Measurements from ENCODE around the gene AGAP1.

The AGAP1 gene

DNA sequence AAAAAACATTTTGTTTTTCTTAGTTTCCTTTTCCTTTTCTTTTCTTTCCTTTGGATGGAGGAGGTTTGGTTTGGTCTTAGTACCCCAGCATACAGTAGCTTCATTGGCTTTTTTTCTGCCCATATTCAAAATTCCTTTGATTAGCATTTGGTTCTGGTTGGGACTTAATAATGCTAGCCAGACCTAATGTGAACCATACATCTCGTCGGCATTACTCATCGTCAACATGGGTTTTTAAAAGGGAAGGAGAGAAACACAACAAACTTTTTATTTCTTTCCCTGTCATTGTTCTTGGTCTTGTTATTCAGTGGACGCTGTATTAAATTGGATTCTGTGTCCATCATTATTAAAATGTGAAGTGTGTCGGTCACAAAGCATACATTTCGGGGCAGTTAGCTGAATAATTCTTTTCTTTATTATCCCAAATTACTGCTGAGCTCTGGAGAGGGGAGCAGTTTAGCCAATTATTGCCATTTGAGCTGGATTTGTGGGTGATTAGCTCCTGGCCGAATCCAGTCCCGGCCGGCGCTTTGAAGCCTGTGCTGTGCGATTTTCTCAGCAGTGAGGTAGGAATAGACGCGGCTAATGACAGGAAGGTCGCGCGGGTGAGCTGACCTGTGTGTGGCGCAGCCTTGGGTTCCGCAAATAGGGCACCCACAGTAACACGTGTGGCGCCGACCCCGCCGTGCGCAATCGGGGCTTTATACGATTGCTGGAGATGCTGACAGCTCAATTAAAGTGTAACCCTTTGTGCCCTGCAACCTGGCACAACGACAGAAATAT, 371.1 kb downstream of the AGAP1 start:
- Histone ChIP-seq H3K4me1 (ENCODE audit: control insufficient read depth in 2 of 2, insufficient read depth in 2 of 2, low read length in 2 of 2) (no peaks in the 10 kb centered on the region), H3K36me3 (ENCODE audit: control insufficient read depth in 2 of 2, insufficient read depth in 2 of 2, low read length in 2 of 2) (no peaks in the 10 kb centered on the region), H3K27me3 (ENCODE audit: control insufficient read depth in 2 of 2, insufficient read depth in 2 of 2, low read length in 2 of 2) (no peaks in the 10 kb centered on the region), H3K27ac (ENCODE audit: low read depth in 2 of 2, low read length in 2 of 2) (no peak overlapping the region), H3K9me3 (ENCODE audit: control insufficient read depth in 2 of 2, low read length in 2 of 2) (no peaks in the 10 kb centered on the region), H3K9ac (ENCODE audit: low read depth in 1 of 2, low read length in 2 of 2) (no peak overlapping the region), H3K4me3 (ENCODE audit: low read length in 2 of 2) (no peak overlapping the region)

DNA sequence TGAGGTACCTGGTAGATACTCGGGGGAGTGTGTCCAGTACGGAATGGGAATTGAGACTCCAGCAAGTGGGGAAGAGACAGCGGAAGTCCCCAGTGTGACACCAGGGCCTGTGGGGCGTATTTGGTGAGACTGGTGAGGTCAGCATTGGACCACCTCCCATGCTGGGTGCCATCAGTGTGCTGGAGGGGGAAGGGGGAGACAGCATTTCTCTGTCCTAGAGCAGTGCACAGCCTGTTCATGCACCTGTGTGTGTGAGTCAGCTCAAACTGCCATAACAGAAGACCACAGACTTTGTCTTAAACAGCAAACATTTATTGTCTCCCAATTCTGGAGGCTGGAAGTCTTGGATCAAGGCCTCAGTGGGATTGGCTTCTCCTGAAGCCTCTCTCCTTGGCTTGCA, 372.5 kb downstream of the AGAP1 start:
- Histone ChIP-seq H3K9ac (ENCODE audit: low read depth in 1 of 2, low read length in 2 of 2) (no peak overlapping the region), H3K9me3 (ENCODE audit: control insufficient read depth in 2 of 2, low read length in 2 of 2) (no peaks in the 10 kb centered on the region), H3K36me3 (ENCODE audit: control insufficient read depth in 2 of 2, insufficient read depth in 2 of 2, low read length in 2 of 2) (no peaks in the 10 kb centered on the region), H3K4me1 (ENCODE audit: control insufficient read depth in 2 of 2, insufficient read depth in 2 of 2, low read length in 2 of 2) (no peaks in the 10 kb centered on the region), H3K4me3 (ENCODE audit: low read length in 2 of 2) (no peak overlapping the region), H3K27ac (ENCODE audit: low read depth in 2 of 2, low read length in 2 of 2) (no peak overlapping the region), H3K27me3 (ENCODE audit: control insufficient read depth in 2 of 2, insufficient read depth in 2 of 2, low read length in 2 of 2) (no peaks in the 10 kb centered on the region)

DNA sequence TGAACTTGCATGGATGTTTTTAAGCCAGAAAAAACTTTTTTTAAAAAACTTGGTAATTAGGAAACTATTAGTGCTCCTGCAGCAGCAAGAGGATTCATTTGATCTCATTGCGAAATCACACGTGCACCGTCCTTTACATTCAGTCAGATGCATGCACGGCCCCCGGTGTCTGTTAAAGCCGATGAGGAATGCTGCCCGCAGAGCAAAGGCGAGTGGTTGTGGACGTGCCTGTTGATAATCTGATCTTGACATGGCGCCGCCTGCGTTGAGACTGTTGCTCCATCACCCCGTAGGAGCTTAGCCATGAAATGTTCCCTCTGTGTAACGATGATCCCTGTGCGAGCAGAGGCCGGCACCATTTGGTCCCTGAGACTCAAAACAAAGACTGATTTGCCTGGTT, 374.4 kb downstream of the AGAP1 start:
- Histone ChIP-seq H3K9me3 (ENCODE audit: control insufficient read depth in 2 of 2, low read length in 2 of 2) (no peaks in the 10 kb centered on the region), H3K27ac (ENCODE audit: low read depth in 2 of 2, low read length in 2 of 2) (no peak overlapping the region), H3K36me3 (ENCODE audit: control insufficient read depth in 2 of 2, insufficient read depth in 2 of 2, low read length in 2 of 2) (no peaks in the 10 kb centered on the region), H3K4me1 (ENCODE audit: control insufficient read depth in 2 of 2, insufficient read depth in 2 of 2, low read length in 2 of 2) (no peaks in the 10 kb centered on the region), H3K9ac (ENCODE audit: low read depth in 1 of 2, low read length in 2 of 2) (no peak overlapping the region), H3K27me3 (ENCODE audit: control insufficient read depth in 2 of 2, insufficient read depth in 2 of 2, low read length in 2 of 2) (no peaks in the 10 kb centered on the region), H3K4me3 (ENCODE audit: low read length in 2 of 2) (no peak overlapping the region)

DNA sequence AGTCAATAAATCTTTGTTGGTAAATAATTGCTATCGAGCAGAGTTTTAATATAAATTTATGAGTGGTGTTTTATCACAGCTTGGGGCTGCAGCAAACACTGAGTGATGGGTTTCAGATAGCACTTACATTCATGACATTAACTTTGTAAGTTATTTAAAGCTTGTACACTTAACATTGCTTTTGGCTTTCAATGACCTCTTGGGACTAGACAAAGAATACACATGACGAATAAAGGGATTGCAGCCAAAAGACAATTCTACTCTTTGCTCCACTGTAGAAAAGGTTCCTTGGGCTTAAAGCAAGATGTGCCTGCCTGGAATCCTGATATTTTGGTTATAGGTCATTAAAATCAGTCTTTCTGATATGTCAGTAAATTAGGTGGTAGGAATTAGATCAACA, 374.8 kb downstream of the AGAP1 start:
- H3K4me1 ChIP-seq (ENCODE audit: control insufficient read depth in 2 of 2, insufficient read depth in 2 of 2, low read length in 2 of 2), result no peaks in the 10 kb centered on the region
- H3K9ac ChIP-seq (ENCODE audit: low read depth in 1 of 2, low read length in 2 of 2), result no peak overlapping the region
- no peak overlapping the region for H3K27ac ChIP-seq (ENCODE audit: low read depth in 2 of 2, low read length in 2 of 2)
- no peaks in the 10 kb centered on the region for H3K36me3 ChIP-seq (ENCODE audit: control insufficient read depth in 2 of 2, insufficient read depth in 2 of 2, low read length in 2 of 2)
- H3K27me3 ChIP-seq (ENCODE audit: control insufficient read depth in 2 of 2, insufficient read depth in 2 of 2, low read length in 2 of 2), result no peaks in the 10 kb centered on the region
- no peak overlapping the region for H3K4me3 ChIP-seq (ENCODE audit: low read length in 2 of 2)
- no peaks in the 10 kb centered on the region for H3K9me3 ChIP-seq (ENCODE audit: control insufficient read depth in 2 of 2, low read length in 2 of 2)

DNA sequence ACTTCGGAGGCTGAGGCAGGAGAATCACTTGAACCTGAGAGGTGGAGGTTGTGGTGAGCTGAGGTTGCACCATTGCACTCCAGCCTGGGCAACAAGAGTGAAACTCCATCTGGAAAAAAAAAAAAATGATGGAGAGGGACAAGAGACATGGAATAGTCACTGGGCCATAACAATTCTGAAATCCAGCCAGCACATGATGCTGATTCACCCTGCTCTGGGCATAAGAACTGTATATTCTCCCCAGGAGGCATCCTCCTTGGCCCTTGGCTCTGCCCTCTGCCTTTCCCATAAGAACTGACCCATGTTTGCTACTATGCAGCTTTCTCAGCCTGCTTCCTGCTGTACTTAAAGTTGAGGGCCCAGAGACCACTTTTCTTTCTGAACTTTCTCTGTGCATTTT, 376.7 kb downstream of the AGAP1 start:
- Histone ChIP-seq H3K27ac (ENCODE audit: low read depth in 2 of 2, low read length in 2 of 2) (no peak overlapping the region), H3K9me3 (ENCODE audit: control insufficient read depth in 2 of 2, low read length in 2 of 2) (no peaks in the 10 kb centered on the region), H3K4me1 (ENCODE audit: control insufficient read depth in 2 of 2, insufficient read depth in 2 of 2, low read length in 2 of 2) (no peaks in the 10 kb centered on the region), H3K27me3 (ENCODE audit: control insufficient read depth in 2 of 2, insufficient read depth in 2 of 2, low read length in 2 of 2) (no peaks in the 10 kb centered on the region), H3K36me3 (ENCODE audit: control insufficient read depth in 2 of 2, insufficient read depth in 2 of 2, low read length in 2 of 2) (no peaks in the 10 kb centered on the region), H3K4me3 (ENCODE audit: low read length in 2 of 2) (no peak overlapping the region), H3K9ac (ENCODE audit: low read depth in 1 of 2, low read length in 2 of 2) (no peak overlapping the region)

DNA sequence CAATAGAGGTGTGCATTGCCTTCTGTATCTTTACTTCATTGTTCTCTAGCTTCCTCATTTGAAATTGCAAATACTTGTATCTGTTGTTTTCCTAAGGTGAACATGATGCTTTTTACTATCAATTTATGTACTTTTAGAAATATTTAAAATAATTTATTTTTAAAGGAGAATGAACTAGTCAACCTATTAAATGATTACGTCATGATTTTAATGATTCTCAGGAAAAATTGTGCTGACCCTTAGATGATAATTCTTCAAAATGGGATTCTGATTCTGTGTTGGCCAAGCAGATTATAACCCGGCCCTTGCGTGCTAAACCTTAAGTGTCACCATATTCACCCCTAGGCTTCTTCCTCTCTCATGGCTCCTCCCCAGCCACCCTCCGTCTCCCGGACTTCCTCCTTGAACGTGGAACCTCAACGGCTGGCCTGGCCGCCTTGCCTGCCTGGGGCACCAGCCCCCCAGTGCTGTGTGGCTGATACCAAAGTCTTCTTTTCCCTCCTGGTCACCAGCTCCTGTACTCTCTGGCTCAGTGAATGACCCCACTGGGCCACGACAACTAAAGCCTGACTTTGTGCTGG, 382.3 kb downstream of the AGAP1 start:
- H3K4me1 ChIP-seq (ENCODE audit: control insufficient read depth in 2 of 2, insufficient read depth in 2 of 2, low read length in 2 of 2), result no peaks in the 10 kb centered on the region
- no peaks in the 10 kb centered on the region for H3K9me3 ChIP-seq (ENCODE audit: control insufficient read depth in 2 of 2, low read length in 2 of 2)
- H3K36me3 ChIP-seq (ENCODE audit: control insufficient read depth in 2 of 2, insufficient read depth in 2 of 2, low read length in 2 of 2), result no peaks in the 10 kb centered on the region
- no peaks in the 10 kb centered on the region for H3K27me3 ChIP-seq (ENCODE audit: control insufficient read depth in 2 of 2, insufficient read depth in 2 of 2, low read length in 2 of 2)
- H3K9ac ChIP-seq (ENCODE audit: low read depth in 1 of 2, low read length in 2 of 2), result no peak overlapping the region
- H3K4me3 ChIP-seq (ENCODE audit: low read length in 2 of 2), result no peak overlapping the region
- no peak overlapping the region for H3K27ac ChIP-seq (ENCODE audit: low read depth in 2 of 2, low read length in 2 of 2)

DNA sequence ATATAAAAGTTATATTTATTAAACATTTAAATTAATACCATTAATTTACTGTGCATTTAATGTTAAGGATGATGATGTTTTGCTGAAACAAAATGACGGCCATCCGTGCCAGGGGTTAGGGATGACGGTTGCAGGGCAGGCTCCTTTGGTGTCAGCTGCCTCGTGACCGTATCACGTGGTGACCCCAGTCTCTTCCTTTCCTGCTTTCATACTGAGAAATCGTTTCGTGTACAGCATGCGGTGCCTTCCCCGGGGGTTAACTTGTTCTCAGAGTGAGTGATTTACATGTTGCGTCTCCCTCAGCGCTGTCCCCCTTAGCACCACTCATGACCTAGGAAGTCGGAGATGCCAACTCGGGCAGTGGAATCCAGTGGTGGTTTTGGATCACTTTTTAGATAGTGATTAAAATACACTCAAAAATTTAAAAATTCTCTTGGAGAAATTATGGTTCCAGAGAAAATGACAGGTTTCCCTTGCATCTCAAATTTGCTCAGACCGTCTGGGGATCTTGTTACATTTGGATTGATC, 383.5 kb downstream of the AGAP1 start:
- Histone ChIP-seq H3K27me3 (ENCODE audit: control insufficient read depth in 2 of 2, insufficient read depth in 2 of 2, low read length in 2 of 2) (no peaks in the 10 kb centered on the region), H3K9ac (ENCODE audit: low read depth in 1 of 2, low read length in 2 of 2) (no peak overlapping the region), H3K4me1 (ENCODE audit: control insufficient read depth in 2 of 2, insufficient read depth in 2 of 2, low read length in 2 of 2) (no peaks in the 10 kb centered on the region), H3K9me3 (ENCODE audit: control insufficient read depth in 2 of 2, low read length in 2 of 2) (no peaks in the 10 kb centered on the region), H3K4me3 (ENCODE audit: low read length in 2 of 2) (no peak overlapping the region), H3K27ac (ENCODE audit: low read depth in 2 of 2, low read length in 2 of 2) (no peak overlapping the region), H3K36me3 (ENCODE audit: control insufficient read depth in 2 of 2, insufficient read depth in 2 of 2, low read length in 2 of 2) (no peaks in the 10 kb centered on the region)

DNA sequence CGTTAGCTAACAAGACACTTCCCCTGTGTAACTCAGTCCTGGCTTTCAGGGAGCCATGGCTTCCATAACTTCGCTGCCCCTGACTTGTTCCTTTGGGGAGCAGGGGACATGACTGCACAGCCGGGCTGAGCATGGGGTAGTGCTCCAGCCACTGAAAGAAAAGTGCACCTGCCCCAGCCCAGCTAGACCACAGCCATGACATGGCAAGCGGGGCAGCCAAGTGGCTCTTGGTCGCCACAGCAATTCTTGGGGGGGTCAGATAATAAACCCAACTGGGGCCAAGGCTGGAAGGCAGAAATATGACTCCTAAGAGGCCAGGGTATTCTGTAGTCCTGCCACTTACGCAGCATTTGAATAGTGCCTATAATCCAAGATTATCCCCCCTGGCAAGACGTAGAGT, 385.3 kb downstream of the AGAP1 start:
- Histone ChIP-seq H3K9me3 (ENCODE audit: control insufficient read depth in 2 of 2, low read length in 2 of 2) (no peaks in the 10 kb centered on the region), H3K36me3 (ENCODE audit: control insufficient read depth in 2 of 2, insufficient read depth in 2 of 2, low read length in 2 of 2) (no peaks in the 10 kb centered on the region), H3K27me3 (ENCODE audit: control insufficient read depth in 2 of 2, insufficient read depth in 2 of 2, low read length in 2 of 2) (no peaks in the 10 kb centered on the region), H3K4me3 (ENCODE audit: low read length in 2 of 2) (no peak overlapping the region), H3K4me1 (ENCODE audit: control insufficient read depth in 2 of 2, insufficient read depth in 2 of 2, low read length in 2 of 2) (no peaks in the 10 kb centered on the region), H3K27ac (ENCODE audit: low read depth in 2 of 2, low read length in 2 of 2) (no peak overlapping the region), H3K9ac (ENCODE audit: low read depth in 1 of 2, low read length in 2 of 2) (no peak overlapping the region)

DNA sequence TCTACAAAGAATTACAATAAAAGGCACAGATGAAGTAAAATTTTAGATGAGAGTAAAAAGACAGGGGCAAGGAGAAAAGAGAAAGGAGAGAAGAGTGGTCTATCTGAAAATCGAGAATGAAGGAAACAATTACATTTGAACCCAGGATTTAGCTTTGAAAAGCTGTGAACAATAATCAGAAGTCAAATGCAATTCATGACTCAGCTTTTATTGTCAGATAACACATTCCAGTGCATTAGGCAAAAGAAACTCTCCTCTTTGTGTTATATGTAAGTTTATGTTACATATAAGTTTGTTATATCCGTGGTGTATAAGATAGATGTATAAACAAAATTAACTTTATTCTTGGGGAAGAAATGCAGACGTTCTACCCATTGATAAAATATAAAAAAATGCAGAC, 389.8 kb downstream of the AGAP1 start:
- no peak overlapping the region for H3K4me3 ChIP-seq (ENCODE audit: low read length in 2 of 2)
- no peak overlapping the region for H3K9ac ChIP-seq (ENCODE audit: low read depth in 1 of 2, low read length in 2 of 2)
- no peaks in the 10 kb centered on the region for H3K4me1 ChIP-seq (ENCODE audit: control insufficient read depth in 2 of 2, insufficient read depth in 2 of 2, low read length in 2 of 2)
- no peak overlapping the region for H3K27ac ChIP-seq (ENCODE audit: low read depth in 2 of 2, low read length in 2 of 2)
- no peaks in the 10 kb centered on the region for H3K9me3 ChIP-seq (ENCODE audit: control insufficient read depth in 2 of 2, low read length in 2 of 2)
- H3K36me3 ChIP-seq (ENCODE audit: control insufficient read depth in 2 of 2, insufficient read depth in 2 of 2, low read length in 2 of 2), result peaks cover 7% of the 10 kb centered on the region in 2 donors
- H3K27me3 ChIP-seq (ENCODE audit: control insufficient read depth in 2 of 2, insufficient read depth in 2 of 2, low read length in 2 of 2), result no peaks in the 10 kb centered on the region

DNA sequence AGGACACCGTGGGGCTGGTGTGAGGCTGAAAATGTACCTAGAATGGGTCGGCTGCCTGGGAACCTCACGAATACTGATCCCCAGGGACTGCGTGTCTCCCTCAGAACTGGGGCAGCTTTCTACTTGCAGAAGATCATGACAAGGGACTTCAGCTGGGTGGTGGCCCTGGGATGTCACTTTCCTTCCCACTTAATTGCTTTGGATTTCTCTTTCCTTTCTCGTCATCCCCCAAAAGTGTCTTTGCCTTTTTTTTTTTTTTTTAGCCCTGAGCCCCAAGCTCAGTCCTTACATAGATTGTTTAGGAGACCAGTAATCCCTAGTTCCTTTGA, 395.4 kb downstream of the AGAP1 start:
- Histone ChIP-seq H3K27me3 (ENCODE audit: control insufficient read depth in 2 of 2, insufficient read depth in 2 of 2, low read length in 2 of 2) (no peaks in the 10 kb centered on the region), H3K9ac (ENCODE audit: low read depth in 1 of 2, low read length in 2 of 2) (no peak overlapping the region), H3K9me3 (ENCODE audit: control insufficient read depth in 2 of 2, low read length in 2 of 2) (no peaks in the 10 kb centered on the region), H3K4me3 (ENCODE audit: low read length in 2 of 2) (no peak overlapping the region), H3K36me3 (ENCODE audit: control insufficient read depth in 2 of 2, insufficient read depth in 2 of 2, low read length in 2 of 2) (peaks cover 11 to 27% of the 10 kb centered on the region in 2 donors), H3K27ac (ENCODE audit: low read depth in 2 of 2, low read length in 2 of 2) (no peak overlapping the region), H3K4me1 (ENCODE audit: control insufficient read depth in 2 of 2, insufficient read depth in 2 of 2, low read length in 2 of 2) (no peaks in the 10 kb centered on the region)

Data from mucosa of rectum (tissue), 2 donors.